Neutrophil (primary cell): ENCODE results near the gene RALGAPA2.
A peak's percentile ranks its signal among the peaks of the same experiment; 100 is the strongest.

Experiments
- H3K27ac ChIP-seq: fragments of 200-600 bp; sonication (generic); 2 replicates; pipeline ENCODE4 v1.5.1; 2016; ENCODE audit warnings: mild to moderate bottlenecking, moderate library complexity
- H3K27me3 ChIP-seq: fragments of 200-600 bp; sonication (generic); 2 replicates; pipeline ENCODE4 v1.6.0; 2016; ENCODE audit warnings: mild to moderate bottlenecking
- H3K36me3 ChIP-seq: fragments of 200-600 bp; sonication (generic); 2 replicates; pipeline ENCODE4 v1.5.1; 2017
- H3K4me1 ChIP-seq, 2 experiments: fragments of 200-600 bp in 1 of 2; sonication (generic) in 1 of 2; 1 replicate in 1 of 2; 2 replicates in 1 of 2; pipeline versions ENCODE4 v1.5.1 to v1.6.1; 2013 to 2016; ENCODE audit warnings: low read depth in 1 of 2, low read length in 1 of 2, mild to moderate bottlenecking in 1 of 2, moderate library complexity in 1 of 2; ENCODE audit not compliant: control insufficient read depth in 1 of 2, insufficient read depth in 1 of 2
- H3K4me3 ChIP-seq, 2 experiments: fragments of 200-600 bp in 1 of 2; sonication (generic) in 1 of 2; 1 replicate in 1 of 2; 2 replicates in 1 of 2; pipeline ENCODE4 v1.5.1; 2013 to 2016; ENCODE audit warnings: low read depth in 1 of 2, low read length in 1 of 2, mild to moderate bottlenecking in 1 of 2, moderate library complexity in 1 of 2
- H3K9me3 ChIP-seq: fragments of 200-600 bp; sonication (generic); 2 replicates; pipeline ENCODE4 v1.5.1; 2016
- CTCF ChIP-seq: fragments of 200-600 bp; sonication (generic); IDR thresholded peaks from 2 replicates; pipeline ENCODE4 v1.5.1; 2016; ENCODE audit warnings: antibody characterized with exemption

RALGAPA2 gene

GRCh38 chr20:20699917-20700316 lies 12.5 kb downstream of the RALGAPA2 start:
- Histone ChIP-seq H3K9me3 (no peaks in the 10 kb centered on the region), H3K4me3 (no peak overlapping the region), H3K27me3 (no peaks in the 10 kb centered on the region), H3K4me1 (peaks cover 0 to 11% of the 10 kb centered on the region in 2 experiments), H3K27ac (no peak overlapping the region), H3K36me3 (no peaks in the 10 kb centered on the region)
- TF ChIP-seq CTCF: no peak

DNA sequence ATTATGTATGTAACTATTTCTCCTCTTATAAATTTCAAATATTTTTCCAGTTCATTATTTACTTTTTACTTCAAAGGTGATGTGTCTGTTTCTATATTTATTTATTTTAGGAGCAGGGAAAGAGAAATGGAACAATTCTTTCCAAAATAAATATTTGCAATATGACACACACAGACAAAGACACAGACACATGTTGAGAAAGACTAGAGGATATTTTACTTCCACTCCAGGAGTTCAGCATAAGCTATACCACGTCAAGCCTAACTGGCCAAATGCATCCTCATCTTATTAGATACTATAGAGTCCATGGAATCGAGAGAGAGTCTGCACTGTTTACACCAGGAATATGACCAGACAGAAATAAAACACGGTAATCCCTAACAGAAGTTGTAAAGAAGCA lies 13.3 kb downstream of the RALGAPA2 start:
- Histone ChIP-seq H3K36me3 (no peaks in the 10 kb centered on the region), H3K4me1 (peaks cover 0 to 6% of the 10 kb centered on the region in 2 experiments), H3K27me3 (no peaks in the 10 kb centered on the region), H3K4me3 (no peak overlapping the region), H3K9me3 (no peaks in the 10 kb centered on the region), H3K27ac (no peak overlapping the region)
- no peak for TF ChIP-seq CTCF

DNA sequence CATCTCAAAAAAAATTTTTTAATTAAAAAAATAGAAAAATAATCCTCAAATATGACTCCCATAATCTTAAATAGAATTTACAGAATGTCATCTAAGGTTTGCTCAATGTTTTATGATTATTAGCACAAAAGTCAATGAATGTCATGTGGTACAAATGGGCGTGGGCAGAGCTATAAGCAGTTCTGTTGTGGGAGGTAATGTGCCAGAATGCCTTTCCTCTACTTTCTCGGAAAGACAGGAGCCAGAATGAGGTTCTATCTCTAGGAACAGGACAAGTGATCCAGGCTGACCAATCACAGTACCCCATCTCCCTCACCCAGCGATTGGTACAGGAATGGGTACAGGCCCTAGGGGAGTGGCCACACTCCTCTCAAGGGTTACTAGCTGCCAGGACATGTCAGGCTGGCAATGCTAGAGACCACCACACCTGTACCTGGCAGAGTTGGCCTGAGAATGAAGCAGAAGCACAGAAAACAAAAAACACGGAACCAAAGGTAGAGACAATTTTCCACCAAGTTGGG lies 15.1 kb downstream of the RALGAPA2 start:
- Histone ChIP-seq H3K4me3 (no peak overlapping the region), H3K4me1 (peaks cover 0 to 7% of the 10 kb centered on the region in 2 experiments), H3K9me3 (no peaks in the 10 kb centered on the region), H3K36me3 (no peaks in the 10 kb centered on the region), H3K27me3 (no peaks in the 10 kb centered on the region), H3K27ac (no peak overlapping the region)
- no peak for TF ChIP-seq CTCF

DNA sequence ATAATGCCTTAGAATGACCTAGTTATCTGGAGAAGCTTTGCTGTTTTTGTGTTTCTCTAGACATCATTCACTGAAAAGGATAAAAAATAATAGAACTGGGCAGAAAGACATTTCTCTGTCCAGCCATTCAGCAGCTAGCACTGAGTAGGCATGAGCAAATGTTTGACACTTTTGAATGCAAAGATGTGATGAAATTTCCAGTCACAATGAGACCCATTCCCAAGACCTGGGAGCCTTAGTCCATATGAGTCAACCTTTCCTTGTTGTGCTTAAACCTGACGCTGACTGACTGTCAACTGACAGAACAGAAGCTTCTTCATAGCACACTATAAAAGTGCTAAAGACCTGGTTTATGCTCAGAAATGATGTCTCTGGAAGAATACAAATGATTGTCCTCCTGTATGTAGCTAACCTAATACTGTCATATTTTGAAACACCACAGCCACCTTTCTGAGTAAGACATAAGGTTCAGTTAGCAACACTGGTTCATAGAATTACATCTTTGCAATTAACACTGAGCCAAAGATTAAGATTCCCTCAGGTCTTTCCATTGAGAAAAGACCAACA lies 17.1 kb downstream of the RALGAPA2 start:
- H3K27me3 ChIP-seq: no peaks in the 10 kb centered on the region
- H3K4me3 ChIP-seq: no peak overlapping the region
- H3K36me3 ChIP-seq: no peaks in the 10 kb centered on the region
- no peaks in the 10 kb centered on the region for H3K9me3 ChIP-seq
- TF ChIP-seq CTCF: no peak
- H3K27ac ChIP-seq: peak overlapping the region; percentile 3
- H3K4me1 ChIP-seq: peaks cover 16 to 24% of the 10 kb centered on the region in 2 experiments

- Histone ChIP-seq H3K4me3 (no peak overlapping the region), H3K27ac (no peak overlapping the region), H3K9me3 (no peaks in the 10 kb centered on the region), H3K27me3 (no peaks in the 10 kb centered on the region), H3K36me3 (no peaks in the 10 kb centered on the region), H3K4me1 (peaks cover 22 to 28% of the 10 kb centered on the region in 2 experiments)
- no peak for TF ChIP-seq CTCF
Observed at GRCh38 chr20:20694591-20694990, 17.9 kb downstream of the RALGAPA2 start.
